ENCODE data around the gene GABBR2.

GRCh38 chr9:98539954-98540353 is 168.8 kb downstream of the GABBR2 start:
- TF ChIP-seq CTCF (IDR thresholded peaks at IDR 0.05) (no peak), POLR2A (IDR thresholded peaks at IDR 0.05) (no peak)
